Measurements from ENCODE around the gene DNALI1.

- TF ChIP-seq CTCF (conservative IDR thresholded peaks at IDR 0.05; ENCODE audit: low read depth, low read length) (no peak), EZH2 (IDR thresholded peaks at IDR 0.05; ENCODE audit: low read length, unreplicated experiment) (no peak), EZH2phosphoT487 (IDR thresholded peaks at IDR 0.05; ENCODE audit: borderline replicate concordance, low read length) (no peak)
These were observed 6.2 kb downstream of the DNALI1 start for GRCh38 chr1:37562984-37563383.
